ENCODE measurements around the gene TARBP2. TPM values are rescaled to one million over a fixed set of nuclear protein-coding genes. Genes with fewer than 3 reads are reported as not detected.

TARBP2 gene
- polyA plus RNA-seq, 3 donors, result 16.6 to 39.4 (median 24.4) TPM

DNA sequence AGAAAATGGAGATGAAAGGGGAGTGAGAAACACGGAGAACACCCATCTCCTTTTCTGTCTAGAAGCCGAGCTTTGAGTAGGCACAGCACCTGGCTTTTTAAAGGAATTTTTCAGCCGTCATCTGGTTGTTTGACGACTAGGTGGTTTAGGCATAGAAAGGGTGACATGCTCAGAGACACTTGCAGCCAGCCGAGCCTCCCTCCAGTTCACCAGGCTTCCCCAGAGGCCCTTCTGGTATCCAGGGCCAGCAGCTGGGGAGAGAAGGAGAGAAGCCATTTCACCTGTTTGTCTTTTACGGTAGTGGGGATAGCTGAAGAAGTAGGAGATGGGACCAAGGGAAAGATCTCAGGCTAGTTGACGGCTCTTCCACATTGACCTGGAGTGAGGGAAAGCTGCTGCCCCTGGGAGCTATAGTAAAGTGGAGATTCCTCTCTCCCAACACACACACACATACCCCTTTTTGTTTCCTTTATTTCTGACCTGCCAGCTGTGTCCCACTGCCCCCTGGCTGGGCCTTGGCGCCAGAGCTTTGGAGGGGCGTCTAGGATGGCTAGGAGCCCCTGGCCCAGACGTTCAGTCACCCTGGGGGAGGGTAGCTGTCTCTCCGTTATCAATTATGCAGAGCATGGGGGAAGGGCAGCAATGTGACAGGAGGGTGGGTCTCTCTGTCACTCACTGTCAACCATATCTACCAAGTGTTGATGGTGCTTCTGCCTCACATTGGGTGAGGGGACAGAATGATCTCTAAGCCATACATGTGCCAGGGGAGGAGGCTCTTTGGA, 7.3 kb upstream of the TARBP2 start:
- peak overlapping the region; percentile 80 to 93 (median 88) for H3K27ac Mint-ChIP-seq
- peaks cover 46% of the 10 kb centered on the region for H3K4me1 Mint-ChIP-seq
- DNase-seq, result no peak
- intact Hi-C loops (cut with micrococcal nuclease), result no loop called here
- peak overlapping the region in 2 of 3 experiments; percentile 36 to 77 for H3K4me3 ChIP-seq (replicated peaks in 1 of 3; ENCODE audit: low read depth in 2 of 3, low read length in 3 of 3)
- H3K27me3 Mint-ChIP-seq (ENCODE audit: low read depth in 3 of 3), result peaks cover 0 to 2% (median 0%) of the 10 kb centered on the region in 3 donors
- TF ChIP-seq, protein P1, sequence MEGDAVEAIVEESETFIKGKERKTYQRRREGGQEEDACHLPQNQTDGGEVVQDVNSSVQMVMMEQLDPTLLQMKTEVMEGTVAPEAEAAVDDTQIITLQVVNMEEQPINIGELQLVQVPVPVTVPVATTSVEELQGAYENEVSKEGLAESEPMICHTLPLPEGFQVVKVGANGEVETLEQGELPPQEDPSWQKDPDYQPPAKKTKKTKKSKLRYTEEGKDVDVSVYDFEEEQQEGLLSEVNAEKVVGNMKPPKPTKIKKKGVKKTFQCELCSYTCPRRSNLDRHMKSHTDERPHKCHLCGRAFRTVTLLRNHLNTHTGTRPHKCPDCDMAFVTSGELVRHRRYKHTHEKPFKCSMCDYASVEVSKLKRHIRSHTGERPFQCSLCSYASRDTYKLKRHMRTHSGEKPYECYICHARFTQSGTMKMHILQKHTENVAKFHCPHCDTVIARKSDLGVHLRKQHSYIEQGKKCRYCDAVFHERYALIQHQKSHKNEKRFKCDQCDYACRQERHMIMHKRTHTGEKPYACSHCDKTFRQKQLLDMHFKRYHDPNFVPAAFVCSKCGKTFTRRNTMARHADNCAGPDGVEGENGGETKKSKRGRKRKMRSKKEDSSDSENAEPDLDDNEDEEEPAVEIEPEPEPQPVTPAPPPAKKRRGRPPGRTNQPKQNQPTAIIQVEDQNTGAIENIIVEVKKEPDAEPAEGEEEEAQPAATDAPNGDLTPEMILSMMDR (IDR thresholded peaks at IDR 0.05), result no peak
- H3K9ac ChIP-seq (ENCODE audit: insufficient read depth, low read length, poor library complexity, severe bottlenecking), result no peak overlapping the region
- H4K20me1 ChIP-seq (ENCODE audit: insufficient read depth, low read length), result no peaks in the 10 kb centered on the region
- peak overlapping the region; percentile 68 for H2AFZ ChIP-seq (ENCODE audit: insufficient read depth, low read depth, low read length, poor library complexity, severe bottlenecking)
- H3K79me2 ChIP-seq (ENCODE audit: insufficient read depth, low read length), result peaks cover 6% of the 10 kb centered on the region
- no peaks in the 10 kb centered on the region for H3K36me3 Mint-ChIP-seq
- H3K27ac ChIP-seq (ENCODE audit: low read depth in 1 of 2, low read length in 2 of 2), result peak overlapping the region; percentile 3 to 39
- H3K4me1 ChIP-seq (ENCODE audit: control insufficient read depth in 1 of 2, insufficient read depth in 2 of 2, low read length in 2 of 2), result peaks cover 42% of the 10 kb centered on the region in 2 donors
- peak overlapping the region; percentile 82 for H3K4me2 ChIP-seq (replicated peaks; ENCODE audit: extremely low read depth, low read length, poor library complexity, severe bottlenecking)
- no peaks in the 10 kb centered on the region for H3K9me3 Mint-ChIP-seq
- no peaks in the 10 kb centered on the region for H3K9me3 ChIP-seq (replicated peaks in 1 of 2; ENCODE audit: control insufficient read depth in 1 of 2, insufficient read depth in 1 of 2, low read length in 2 of 2)
- H3K36me3 ChIP-seq (replicated peaks in 1 of 2; ENCODE audit: control insufficient read depth in 1 of 2, insufficient read depth in 2 of 2, low read length in 2 of 2), result no peaks in the 10 kb centered on the region
- 29% methylated on average over 4 of the region's 11 CpGs for WGBS (ENCODE audit: insufficient coverage)
- no peaks in the 10 kb centered on the region for H3K27me3 ChIP-seq (ENCODE audit: control insufficient read depth in 2 of 2, insufficient read depth in 2 of 2, low read length in 2 of 2)
- H3K4me3 Mint-ChIP-seq, result peak overlapping the region; percentile 82 to 95

DNA sequence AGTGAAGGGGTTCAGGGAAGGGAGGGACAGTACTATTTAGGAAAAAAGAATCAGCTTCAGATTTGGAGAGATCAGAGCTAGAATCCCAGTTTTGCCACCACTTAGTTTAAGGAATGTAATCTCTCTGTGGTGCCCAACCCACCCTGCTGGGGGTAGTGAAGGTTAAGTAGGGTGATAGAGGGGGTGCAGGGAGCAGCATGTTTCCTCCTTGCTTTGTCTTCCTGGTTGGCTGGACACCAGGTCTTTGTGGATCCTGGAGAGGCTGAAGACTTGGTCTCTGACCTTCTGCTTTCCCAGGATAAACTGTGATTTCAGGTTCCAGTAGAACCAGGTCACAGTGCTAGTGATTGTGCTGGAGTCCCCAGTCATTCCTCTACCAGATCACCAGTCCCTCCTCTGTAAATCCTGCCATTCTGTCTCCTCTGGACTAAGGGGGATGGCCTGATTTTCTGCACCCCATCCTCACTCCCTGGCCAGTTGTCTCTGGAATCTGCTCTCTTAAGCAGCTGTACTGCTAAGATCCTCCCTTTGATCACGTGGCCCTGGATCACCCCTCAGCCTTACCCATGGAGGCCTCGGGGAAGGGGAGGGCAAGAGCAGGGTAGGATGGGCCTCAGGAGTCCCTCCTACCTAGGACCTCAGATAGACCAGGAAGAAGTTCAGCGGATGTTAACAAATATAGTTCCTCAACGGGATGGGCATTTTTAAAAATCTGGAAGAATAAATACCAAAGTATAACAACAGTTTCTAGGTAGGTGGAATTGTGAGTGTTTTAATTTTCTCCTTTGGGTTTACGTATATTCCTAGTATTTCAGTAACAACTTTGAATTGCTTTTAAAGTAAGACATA, 5.0 kb upstream of the TARBP2 start:
- no CpG with 5 or more reads among the region's 5 CpGs for WGBS (ENCODE audit: insufficient coverage)
- H2AFZ ChIP-seq (ENCODE audit: insufficient read depth, low read depth, low read length, poor library complexity, severe bottlenecking), result no peak overlapping the region
- peak overlapping the region in 1 of 2 donors; percentile 33 for H3K27ac ChIP-seq (ENCODE audit: low read depth in 1 of 2, low read length in 2 of 2)
- peak in 2 of 3 donors; percentile 23 to 35 for DNase-seq
- intact Hi-C loops (cut with micrococcal nuclease), result no loop called here
- H3K9me3 ChIP-seq (replicated peaks in 1 of 2; ENCODE audit: control insufficient read depth in 1 of 2, insufficient read depth in 1 of 2, low read length in 2 of 2), result no peaks in the 10 kb centered on the region
- peaks cover 6% of the 10 kb centered on the region for H3K79me2 ChIP-seq (ENCODE audit: insufficient read depth, low read length)
- no peaks in the 10 kb centered on the region for H3K27me3 ChIP-seq (ENCODE audit: control insufficient read depth in 2 of 2, insufficient read depth in 2 of 2, low read length in 2 of 2)
- Mint-ChIP-seq H3K4me3 (peak overlapping the region in 1 of 2 donors; percentile 19), H3K27ac (peak overlapping the region in 6 of 7 donors; percentile 8 to 78 (median 41)), H3K9me3 (no peaks in the 10 kb centered on the region), H3K4me1 (peaks cover 56% of the 10 kb centered on the region), H3K27me3 (ENCODE audit: low read depth in 3 of 3) (peaks cover 0 to 5% (median 0%) of the 10 kb centered on the region in 3 donors), H3K36me3 (no peaks in the 10 kb centered on the region)
- H3K9ac ChIP-seq (ENCODE audit: insufficient read depth, low read length, poor library complexity, severe bottlenecking), result no peak overlapping the region
- no peaks in the 10 kb centered on the region for H4K20me1 ChIP-seq (ENCODE audit: insufficient read depth, low read length)
- peaks cover 55 to 58% of the 10 kb centered on the region in 2 donors for H3K4me1 ChIP-seq (ENCODE audit: control insufficient read depth in 1 of 2, insufficient read depth in 2 of 2, low read length in 2 of 2)
- H3K36me3 ChIP-seq (replicated peaks in 1 of 2; ENCODE audit: control insufficient read depth in 1 of 2, insufficient read depth in 2 of 2, low read length in 2 of 2), result no peaks in the 10 kb centered on the region
- H3K4me2 ChIP-seq (replicated peaks; ENCODE audit: extremely low read depth, low read length, poor library complexity, severe bottlenecking), result no peak overlapping the region
- TF ChIP-seq, protein P1 (IDR thresholded peaks at IDR 0.05), result no peak
- H3K4me3 ChIP-seq (replicated peaks in 1 of 3; ENCODE audit: low read depth in 2 of 3, low read length in 3 of 3), result no peak overlapping the region

Measured in CD14-positive monocyte (primary cell).